ENCODE results near the gene PRSS2.
"Not testable (repeated sequence)": the region's sequence is repeated elsewhere in the genome, so short reads cannot be mapped to it uniquely, and the experiment has no call there.

PRSS2 gene

GRCh38 chr7:142760071-142760642, 10.6 kb upstream of the PRSS2 start:
- no peak for DNase-seq

- DNase-seq: not testable (repeated sequence)
These were observed 9.2 kb upstream of the PRSS2 start for GRCh38 chr7:142761606-142762005.

GRCh38 chr7:142762104-142762503, 8.7 kb upstream of the PRSS2 start:
- DNase-seq: no peak

- no peak for DNase-seq
These were observed 3.3 kb upstream of the PRSS2 start for GRCh38 chr7:142767451-142767850.

- no peak for DNase-seq
These were observed 2.9 kb upstream of the PRSS2 start for GRCh38 chr7:142767861-142768260.

- not testable (repeated sequence) for DNase-seq
These were observed 1.9 kb upstream of the PRSS2 start for GRCh38 chr7:142768885-142769284.

GRCh38 chr7:142771353-142771723, 568 bp downstream of the PRSS2 start:
- DNase-seq: no peak

GRCh38 chr7:142772051-142772450, 1.3 kb downstream of the PRSS2 start:
- DNase-seq: no peak

GRCh38 chr7:142772673-142773072, 1.9 kb downstream of the PRSS2 start:
- no peak for DNase-seq

GRCh38 chr7:142773230-142773629, 2.5 kb downstream of the PRSS2 start:
- no peak for DNase-seq

GRCh38 chr7:142773937-142774744, 3.4 kb downstream of the PRSS2 start:
- no peak for DNase-seq

- DNase-seq: no peak
These were observed 4.1 kb downstream of the PRSS2 start for GRCh38 chr7:142774826-142775225.

- not testable (repeated sequence) for DNase-seq
These were observed 4.8 kb downstream of the PRSS2 start for GRCh38 chr7:142775351-142776115.

- no peak for DNase-seq
These were observed 5.6 kb downstream of the PRSS2 start for GRCh38 chr7:142776206-142776844.

GRCh38 chr7:142776845-142777225, 6.1 kb downstream of the PRSS2 start:
- DNase-seq: not testable (repeated sequence)

- no peak for DNase-seq
These were observed 6.5 kb downstream of the PRSS2 start for GRCh38 chr7:142777318-142777717.

GRCh38 chr7:142782922-142783900, 12.4 kb downstream of the PRSS2 start:
- peak; percentile 91 for DNase-seq

GRCh38 chr7:142784096-142784495, 13.3 kb downstream of the PRSS2 start:
- no peak for DNase-seq

GRCh38 chr7:142784716-142785115, 13.9 kb downstream of the PRSS2 start:
- peak; percentile 47 for DNase-seq

- peak; percentile 89 for DNase-seq
These were observed 15.1 kb downstream of the PRSS2 start for GRCh38 chr7:142785841-142786250.

- no peak for DNase-seq
These were observed 16.4 kb downstream of the PRSS2 start for GRCh38 chr7:142787034-142787768.
